Thyroid gland (tissue), 4 donors: ENCODE measurements around the gene PLEKHG3. TPM values are rescaled to one million over a fixed set of nuclear protein-coding genes. Genes with fewer than 3 reads are reported as not detected.

Experiments
- DNase-seq, 2 donors: peaks; one replicate each; pipeline ENCODE4 v3.0.0-alpha.2; 2019
- H3K27ac ChIP-seq, 3 donors: fragments of 200-600 bp; sonication (generic); 1 replicate in 2 of 3; 2 replicates in 1 of 3; pipeline ENCODE4 v1.5.1; 2016 to 2019; ENCODE audit warnings: mild to moderate bottlenecking in 1 of 3, moderate library complexity in 1 of 3
- H3K27me3 ChIP-seq: fragments of 200-600 bp; sonication (generic); one replicate; pipeline ENCODE4 v1.5.1; 2019
- H3K36me3 ChIP-seq, 2 donors: fragments of 200-600 bp; sonication (generic); one replicate each; pipeline ENCODE4 v1.5.1; 2016 to 2019
- H3K4me1 ChIP-seq, 2 donors: fragments of 200-600 bp; sonication (generic); one replicate each; pipeline ENCODE4 v1.5.1; 2017 to 2019
- H3K4me3 ChIP-seq, 3 donors: fragments of 200-600 bp; sonication (generic); replicated peaks in 1 of 3; 1 replicate in 2 of 3; 2 replicates in 1 of 3; pipeline ENCODE4 v1.5.1; 2016; ENCODE audit warnings: mild to moderate bottlenecking in 1 of 3
- H3K9me3 ChIP-seq: fragments of 200-600 bp; sonication (generic); one replicate; pipeline ENCODE4 v1.5.1; 2017
- POLR2A ChIP-seq, 2 donors: fragments of 450-650 bp; IDR thresholded peaks; one replicate each; pipeline ENCODE4 v1.6.1; 2017; ENCODE audit warnings: antibody characterized with exemption in 2 of 2, mild to moderate bottlenecking in 2 of 2, moderate library complexity in 1 of 2
- WGBS, 2 donors: methylation state at CpG; one replicate each; pipeline ENCODE4 v1.1.5; 2017; 5-methylcytosine and 5-hydroxymethylcytosine counted together
- intact Hi-C: fragments of 100-400 bp; cut with DNase I; formaldehyde crosslinking; loops from one replicate; pipeline ENCODE4 v1.15.1; 2023
- total RNA-seq, 4 donors: library from RNA; depleted of rRNA; stranded (reverse); fragments of >200 nt; gene quantifications; one replicate each; pipeline ENCODE4 v1.2.3, GENCODE V29; 2016
- TF ChIP-seq, protein P1 (sequence below), 6 experiments: fragments of 200-600 bp in 3 of 6; fragments of 450-650 bp in 3 of 6; sonication (generic) in 3 of 6; IDR thresholded peaks; one replicate each; pipeline ENCODE4 v1.5.1; 2016 to 2019; ENCODE audit warnings: antibody characterized with exemption in 6 of 6, mild to moderate bottlenecking in 2 of 6, inconsistent platforms in 1 of 6, moderate library complexity in 1 of 6

Gene PLEKHG3
- total RNA-seq, 4 donors from 2014 or later: 41.0 to 83.0 (median 54.6) TPM

DNA sequence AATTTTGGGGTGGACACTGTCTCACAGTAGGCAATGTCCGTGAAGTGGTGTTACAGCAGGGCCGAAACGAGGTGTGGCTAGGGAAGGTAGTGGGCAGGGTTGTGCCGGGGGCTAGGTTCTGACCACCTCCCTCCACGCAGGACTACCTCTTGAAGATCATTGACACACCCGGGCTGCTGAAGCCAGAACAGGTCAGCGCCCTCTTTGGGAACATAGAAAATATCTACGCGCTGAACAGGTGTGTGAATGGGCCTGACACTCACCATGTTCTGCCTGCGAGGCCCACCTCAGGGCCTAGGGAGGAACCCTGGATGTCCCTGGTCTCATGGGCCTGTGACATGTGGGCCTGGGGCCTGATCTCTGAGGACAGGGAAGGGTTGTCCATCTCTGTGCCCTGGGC, 24.6 kb downstream of the PLEKHG3 start:
- H3K27me3 ChIP-seq: no peaks in the 10 kb centered on the region
- intact Hi-C loops: no loop called here
- H3K4me3 ChIP-seq: no peak overlapping the region
- peaks cover 35 to 37% of the 10 kb centered on the region in 2 donors for H3K36me3 ChIP-seq
- no peaks in the 10 kb centered on the region for H3K9me3 ChIP-seq
- WGBS, 2 donors: 94 to 96% methylated on average over 10 of the region's 10 CpGs
- H3K27ac ChIP-seq: no peak overlapping the region
- TF ChIP-seq, protein P1, sequence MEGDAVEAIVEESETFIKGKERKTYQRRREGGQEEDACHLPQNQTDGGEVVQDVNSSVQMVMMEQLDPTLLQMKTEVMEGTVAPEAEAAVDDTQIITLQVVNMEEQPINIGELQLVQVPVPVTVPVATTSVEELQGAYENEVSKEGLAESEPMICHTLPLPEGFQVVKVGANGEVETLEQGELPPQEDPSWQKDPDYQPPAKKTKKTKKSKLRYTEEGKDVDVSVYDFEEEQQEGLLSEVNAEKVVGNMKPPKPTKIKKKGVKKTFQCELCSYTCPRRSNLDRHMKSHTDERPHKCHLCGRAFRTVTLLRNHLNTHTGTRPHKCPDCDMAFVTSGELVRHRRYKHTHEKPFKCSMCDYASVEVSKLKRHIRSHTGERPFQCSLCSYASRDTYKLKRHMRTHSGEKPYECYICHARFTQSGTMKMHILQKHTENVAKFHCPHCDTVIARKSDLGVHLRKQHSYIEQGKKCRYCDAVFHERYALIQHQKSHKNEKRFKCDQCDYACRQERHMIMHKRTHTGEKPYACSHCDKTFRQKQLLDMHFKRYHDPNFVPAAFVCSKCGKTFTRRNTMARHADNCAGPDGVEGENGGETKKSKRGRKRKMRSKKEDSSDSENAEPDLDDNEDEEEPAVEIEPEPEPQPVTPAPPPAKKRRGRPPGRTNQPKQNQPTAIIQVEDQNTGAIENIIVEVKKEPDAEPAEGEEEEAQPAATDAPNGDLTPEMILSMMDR (IDR thresholded peaks at IDR 0.05): no peak
- TF ChIP-seq POLR2A (IDR thresholded peaks at IDR 0.05): no peak
- no peak for DNase-seq
- peaks cover 5 to 26% of the 10 kb centered on the region in 2 donors for H3K4me1 ChIP-seq

DNA sequence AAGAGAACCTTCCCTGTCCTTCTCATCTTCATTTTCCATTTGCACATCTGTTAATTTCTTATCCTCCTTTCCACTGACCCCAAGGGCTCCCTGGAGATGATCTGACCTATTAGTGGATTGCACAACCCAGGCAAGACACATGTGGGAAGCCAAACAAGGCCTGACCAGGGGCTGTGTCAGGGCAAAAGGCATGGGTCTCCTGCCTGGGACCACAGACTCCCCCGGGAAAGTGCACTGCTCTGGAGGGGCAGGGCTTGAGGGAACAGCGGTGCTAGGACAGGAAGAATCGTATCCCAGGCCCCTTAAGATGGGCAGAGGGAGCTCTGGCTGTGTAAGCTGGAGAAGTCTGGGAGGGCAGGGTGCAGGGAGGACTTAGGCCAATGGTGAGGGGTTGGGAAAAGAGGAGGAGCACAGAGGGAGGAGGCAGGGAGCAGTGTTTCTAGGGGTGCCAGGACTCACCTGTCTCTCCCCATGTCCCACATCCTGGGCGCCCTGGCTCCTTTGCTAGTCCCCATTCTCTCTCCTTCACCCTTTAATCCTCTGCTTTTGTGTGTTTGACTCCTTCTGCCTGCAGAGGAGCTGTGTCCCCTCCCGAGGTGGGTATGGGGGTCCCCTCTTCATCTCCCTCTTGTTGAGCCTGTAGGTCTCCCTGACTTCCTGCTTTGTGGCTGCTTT, 25.3 kb downstream of the PLEKHG3 start:
- Histone ChIP-seq H3K27ac (no peak overlapping the region), H3K4me1 (peaks cover 3 to 24% of the 10 kb centered on the region in 2 donors), H3K36me3 (peaks cover 35 to 37% of the 10 kb centered on the region in 2 donors), H3K4me3 (no peak overlapping the region), H3K27me3 (no peaks in the 10 kb centered on the region), H3K9me3 (no peaks in the 10 kb centered on the region)
- intact Hi-C loops: no loop called here
- DNase-seq: no peak
- 80 to 86% methylated on average over 5 of the region's 5 CpGs for WGBS, 2 donors
- TF ChIP-seq, protein P1 (IDR thresholded peaks at IDR 0.05): no peak
- TF ChIP-seq POLR2A (IDR thresholded peaks at IDR 0.05): no peak

DNA sequence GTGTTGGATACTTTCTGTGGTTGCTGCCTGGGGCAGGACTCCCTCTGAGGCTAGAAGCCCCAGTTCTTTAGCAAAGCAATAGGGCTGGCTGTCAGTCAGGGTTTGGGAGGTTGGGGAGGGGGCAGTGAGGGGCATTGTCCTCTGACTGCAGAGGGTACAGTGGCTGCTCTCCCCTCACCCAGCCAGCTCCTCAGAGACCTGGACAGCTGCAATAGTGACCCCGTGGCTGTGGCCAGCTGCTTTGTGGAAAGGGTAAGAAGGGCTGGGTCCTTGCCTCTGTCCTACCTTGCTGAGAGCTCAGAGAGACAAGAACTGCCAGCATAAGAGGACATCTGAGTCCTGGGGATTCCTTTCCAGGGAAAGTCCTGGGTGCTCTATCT, 25.8 kb downstream of the PLEKHG3 start:
- WGBS, 2 donors: 63 to 92% methylated on average over 1 of the region's 1 CpG
- H3K4me1 ChIP-seq: peaks cover 6 to 24% of the 10 kb centered on the region in 2 donors
- no peaks in the 10 kb centered on the region for H3K9me3 ChIP-seq
- no peak overlapping the region for H3K4me3 ChIP-seq
- no peak overlapping the region for H3K27ac ChIP-seq
- TF ChIP-seq POLR2A (IDR thresholded peaks at IDR 0.05): no peak
- TF ChIP-seq, protein P1 (IDR thresholded peaks at IDR 0.05): no peak
- intact Hi-C loops: no loop called here
- DNase-seq: no peak
- H3K36me3 ChIP-seq: peaks cover 35 to 37% of the 10 kb centered on the region in 2 donors
- no peaks in the 10 kb centered on the region for H3K27me3 ChIP-seq

DNA sequence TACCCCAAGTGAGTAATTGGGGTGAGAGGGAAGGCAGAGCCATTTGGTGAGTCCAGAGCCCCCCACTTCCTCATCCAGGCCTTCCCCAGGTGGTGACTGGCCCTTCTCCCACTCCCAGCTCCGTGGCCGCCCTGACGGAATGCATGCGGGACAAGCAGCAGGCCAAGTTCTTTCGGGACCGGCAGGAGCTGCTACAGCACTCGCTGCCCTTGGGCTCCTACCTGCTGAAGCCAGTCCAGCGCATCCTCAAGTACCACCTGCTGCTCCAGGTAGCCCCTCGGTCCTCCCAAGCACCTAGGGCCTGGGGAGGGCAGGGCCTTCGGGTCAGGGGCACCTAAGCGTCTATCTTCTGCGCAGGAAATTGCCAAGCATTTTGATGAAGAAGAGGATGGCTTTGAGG, 26.5 kb downstream of the PLEKHG3 start:
- peaks cover 35 to 37% of the 10 kb centered on the region in 2 donors for H3K36me3 ChIP-seq
- intact Hi-C loops: no loop called here
- 87 to 93% methylated on average over 10 to 12 of the region's 12 CpGs for WGBS, 2 donors

DNA sequence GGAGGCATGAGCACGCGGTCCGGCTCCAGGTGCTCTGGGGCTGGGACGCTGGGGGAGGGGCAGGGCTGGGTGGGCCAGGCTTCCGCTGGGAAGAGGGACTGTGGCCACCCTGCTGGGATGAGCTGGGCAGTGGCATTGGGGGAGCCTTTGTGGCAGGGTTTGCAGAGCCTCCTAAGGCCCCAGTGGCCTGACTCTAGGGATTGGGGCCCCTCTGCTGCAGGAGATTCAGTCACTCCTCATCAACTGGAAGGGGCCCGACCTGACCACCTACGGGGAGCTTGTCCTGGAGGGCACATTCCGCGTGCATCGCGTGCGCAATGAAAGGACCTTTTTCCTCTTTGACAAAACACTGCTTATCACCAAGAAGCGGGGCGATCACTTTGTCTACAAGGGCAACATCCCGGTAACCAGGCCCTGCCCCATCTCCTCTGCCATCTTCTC, 26.9 kb downstream of the PLEKHG3 start:
- Histone ChIP-seq H3K27ac (no peak overlapping the region), H3K4me3 (no peak overlapping the region), H3K27me3 (no peaks in the 10 kb centered on the region), H3K9me3 (no peaks in the 10 kb centered on the region), H3K4me1 (peaks cover 12 to 27% of the 10 kb centered on the region in 2 donors), H3K36me3 (peaks cover 35 to 37% of the 10 kb centered on the region in 2 donors)
- WGBS, 2 donors: 94 to 95% methylated on average over 14 to 15 of the region's 15 CpGs
- no peak for TF ChIP-seq POLR2A (IDR thresholded peaks at IDR 0.05)
- TF ChIP-seq, protein P1 (IDR thresholded peaks at IDR 0.05): no peak
- intact Hi-C loops: no loop called here
- DNase-seq: no peak

More for the DNA sequence above, 26.5 kb downstream of the PLEKHG3 start:
- TF ChIP-seq POLR2A (IDR thresholded peaks at IDR 0.05): no peak
- TF ChIP-seq, protein P1 (IDR thresholded peaks at IDR 0.05): no peak
- no peak overlapping the region for H3K4me3 ChIP-seq
- peaks cover 11 to 24% of the 10 kb centered on the region in 2 donors for H3K4me1 ChIP-seq
- no peak overlapping the region for H3K27ac ChIP-seq
- no peaks in the 10 kb centered on the region for H3K27me3 ChIP-seq
- H3K9me3 ChIP-seq: no peaks in the 10 kb centered on the region
- DNase-seq: no peak
